HFFc6 (cell line): ENCODE data around the gene ATXN1L. TPM values are rescaled to one million over a fixed set of nuclear protein-coding genes. Genes with fewer than 3 reads are reported as not detected.

Source experiments
- DNase-seq: peaks from one replicate; pipeline ENCODE4 v3.0.0-alpha.2; 2018
- H3K27ac Mint-ChIP-seq: 2 replicates; pipeline ENCODE4 v1.8.0; 2020; ENCODE audit warnings: mild to moderate bottlenecking, mixed read lengths
- H3K27me3 Mint-ChIP-seq: 2 replicates; pipeline ENCODE4 v1.8.0; 2021; ENCODE audit warnings: mild to moderate bottlenecking, moderate library complexity, mixed read lengths; ENCODE audit not compliant: insufficient read depth
- H3K36me3 Mint-ChIP-seq: 2 replicates; pipeline ENCODE4 v1.8.0; 2021; ENCODE audit warnings: low read depth, mixed read lengths
- H3K4me1 Mint-ChIP-seq: 2 replicates; pipeline ENCODE4 v1.8.0; 2020; ENCODE audit warnings: low read depth, mixed read lengths
- H3K4me3 Mint-ChIP-seq: 2 replicates; pipeline ENCODE4 v1.8.0; 2020; ENCODE audit warnings: mild to moderate bottlenecking, moderate library complexity, mixed read lengths
- H3K9me3 Mint-ChIP-seq: 2 replicates; pipeline ENCODE4 v1.8.0; 2020; ENCODE audit warnings: mild to moderate bottlenecking, mixed read lengths
- total RNA-seq, 6 experiments: library from RNA; stranded (reverse); fragmentation: NEBNext Ultra II Directional; extraction: Animal tissue kit (Norgen Biotek cat#: 25700); gene quantifications; 2 replicates in 1 of 6; 3 replicates in 5 of 6; pipeline ENCODE4 v1.2.3, GENCODE V29; 2021
- TF ChIP-seq, protein P1 (sequence below): fragments of 200-600 bp; sonication (generic); IDR thresholded peaks from 2 replicates; pipeline ENCODE4 v1.5.0; 2021; ENCODE audit warnings: antibody characterized with exemption, mild to moderate bottlenecking

ATXN1L gene
- total RNA-seq, 6 experiments from 2014 or later, result 14.9 to 19.0 (median 17.2) TPM

DNA sequence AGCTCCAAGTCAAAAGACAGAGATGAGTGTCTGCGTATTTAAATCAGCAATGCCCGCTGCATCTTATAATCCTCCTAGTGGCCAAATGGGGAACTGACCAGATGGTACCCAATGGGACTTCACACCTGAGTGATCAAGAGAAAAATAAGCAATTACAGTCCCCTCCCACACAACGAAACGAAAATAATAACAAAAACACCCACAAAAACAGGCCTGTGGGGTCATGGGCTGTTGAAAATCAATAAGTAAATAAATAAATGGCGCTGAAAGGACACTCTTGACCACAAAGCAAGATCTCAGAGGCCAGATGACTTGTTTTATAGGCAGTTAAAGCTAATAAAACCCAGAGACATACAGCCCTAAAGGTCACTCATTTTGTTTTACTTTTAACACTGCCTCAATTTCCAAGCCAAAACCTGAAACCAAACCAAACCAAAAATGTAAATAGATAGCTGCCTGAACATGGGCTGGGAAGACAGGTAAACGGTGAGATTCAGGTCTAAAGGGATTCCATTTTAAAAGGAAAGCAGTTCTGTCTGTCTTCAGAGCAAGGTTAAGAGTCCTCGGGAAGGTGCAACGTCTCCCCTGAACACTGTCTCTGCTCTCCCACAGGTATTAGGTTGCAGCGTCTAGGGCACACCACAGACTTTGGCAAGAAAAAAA lies 36.9 kb downstream of the ATXN1L start:
- Mint-ChIP-seq H3K4me3 (peak overlapping the region; percentile 84), H3K27ac (peak overlapping the region; percentile 52), H3K9me3 (no peaks in the 10 kb centered on the region), H3K36me3 (no peaks in the 10 kb centered on the region), H3K27me3 (no peaks in the 10 kb centered on the region; the same call in 1 of the 2 replicates), H3K4me1 (peaks cover 25% of the 10 kb centered on the region)
- TF ChIP-seq, protein P1, sequence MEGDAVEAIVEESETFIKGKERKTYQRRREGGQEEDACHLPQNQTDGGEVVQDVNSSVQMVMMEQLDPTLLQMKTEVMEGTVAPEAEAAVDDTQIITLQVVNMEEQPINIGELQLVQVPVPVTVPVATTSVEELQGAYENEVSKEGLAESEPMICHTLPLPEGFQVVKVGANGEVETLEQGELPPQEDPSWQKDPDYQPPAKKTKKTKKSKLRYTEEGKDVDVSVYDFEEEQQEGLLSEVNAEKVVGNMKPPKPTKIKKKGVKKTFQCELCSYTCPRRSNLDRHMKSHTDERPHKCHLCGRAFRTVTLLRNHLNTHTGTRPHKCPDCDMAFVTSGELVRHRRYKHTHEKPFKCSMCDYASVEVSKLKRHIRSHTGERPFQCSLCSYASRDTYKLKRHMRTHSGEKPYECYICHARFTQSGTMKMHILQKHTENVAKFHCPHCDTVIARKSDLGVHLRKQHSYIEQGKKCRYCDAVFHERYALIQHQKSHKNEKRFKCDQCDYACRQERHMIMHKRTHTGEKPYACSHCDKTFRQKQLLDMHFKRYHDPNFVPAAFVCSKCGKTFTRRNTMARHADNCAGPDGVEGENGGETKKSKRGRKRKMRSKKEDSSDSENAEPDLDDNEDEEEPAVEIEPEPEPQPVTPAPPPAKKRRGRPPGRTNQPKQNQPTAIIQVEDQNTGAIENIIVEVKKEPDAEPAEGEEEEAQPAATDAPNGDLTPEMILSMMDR, result peak; percentile 95
- peak; percentile 66 for DNase-seq

DNA sequence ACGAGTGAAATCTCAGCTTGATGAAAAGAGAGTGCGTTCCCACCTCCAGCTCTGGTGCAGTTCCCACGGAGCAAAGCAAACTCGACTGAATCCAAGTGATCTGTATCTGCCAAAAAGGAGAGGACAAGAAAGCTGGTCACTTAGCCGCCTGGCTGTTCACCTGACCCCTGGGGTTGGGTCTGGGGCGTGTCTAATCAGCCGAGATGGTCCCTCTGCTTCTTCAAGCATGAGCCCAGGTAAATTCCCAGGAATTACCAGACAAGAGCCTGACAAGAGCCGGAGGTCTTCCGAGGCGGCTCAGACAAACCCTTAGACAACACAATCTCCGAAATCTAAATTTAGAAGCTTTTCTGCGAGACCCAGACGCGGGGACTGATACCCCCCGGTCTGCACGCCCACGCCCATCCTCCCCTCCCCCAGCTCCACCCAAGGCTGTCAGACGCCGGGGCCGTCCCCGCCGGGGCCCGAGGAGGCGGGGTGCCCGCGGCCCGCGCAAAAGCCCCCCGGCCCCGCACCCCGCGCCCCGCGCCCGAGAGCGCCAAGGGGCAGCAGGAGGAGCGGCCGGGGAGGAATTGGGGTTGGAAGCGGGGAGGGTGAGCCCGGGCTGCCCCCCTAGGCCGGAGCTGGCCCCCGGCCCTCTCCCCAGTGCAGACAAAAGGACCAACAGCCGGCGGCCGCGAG lies 37.5 kb downstream of the ATXN1L start:
- H3K4me1 Mint-ChIP-seq, result peaks cover 25% of the 10 kb centered on the region
- peak overlapping the region; percentile 52 for H3K27ac Mint-ChIP-seq
- TF ChIP-seq, protein P1, result no peak
- H3K36me3 Mint-ChIP-seq, result no peaks in the 10 kb centered on the region
- peak overlapping the region; percentile 84 for H3K4me3 Mint-ChIP-seq
- H3K9me3 Mint-ChIP-seq, result no peaks in the 10 kb centered on the region
- H3K27me3 Mint-ChIP-seq, result no peaks in the 10 kb centered on the region
- DNase-seq, result no peak

DNA sequence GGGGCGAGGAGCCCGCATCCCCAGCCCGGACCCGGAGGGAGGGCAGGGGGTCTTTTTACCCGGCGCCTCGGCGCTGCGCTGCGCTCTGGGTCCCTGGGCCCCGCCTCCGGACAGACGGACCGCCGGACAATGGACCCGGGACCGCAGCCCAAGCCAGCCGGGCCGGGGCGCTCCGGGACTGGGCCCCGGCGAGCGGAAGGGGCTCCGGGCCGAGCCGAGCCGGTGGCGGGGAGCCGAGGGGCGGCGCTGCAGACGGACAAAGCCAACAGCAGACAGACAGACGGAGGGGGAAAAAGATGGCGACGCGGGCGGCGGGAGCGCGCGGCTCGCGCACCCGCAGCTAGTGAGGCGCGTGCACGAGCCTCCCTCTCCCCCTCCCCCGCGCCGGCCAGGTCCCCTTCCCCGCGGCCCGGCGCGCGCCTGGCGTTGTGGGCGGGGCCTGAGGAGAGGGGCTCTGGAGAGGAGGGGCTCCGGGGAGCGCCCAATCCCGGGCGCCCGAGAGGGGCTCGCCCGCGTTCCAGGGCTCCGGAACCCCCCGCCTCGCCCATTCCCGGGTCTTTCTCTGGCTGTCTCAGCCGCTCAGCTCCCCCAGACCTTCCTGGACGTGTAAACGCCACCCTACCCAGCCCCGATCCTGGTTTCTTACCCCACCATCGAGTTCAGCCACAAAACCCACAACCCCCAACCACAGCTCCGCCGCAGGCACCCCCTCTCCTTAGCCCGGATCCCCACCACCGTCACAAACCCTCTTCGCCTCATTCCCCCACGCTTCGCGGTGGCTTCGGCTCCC lies 38.3 kb downstream of the ATXN1L start, which contains the start of gene ZNF821:
Gene ZNF821 (minus strand): TSS at position 334 of the 790 bp plus-strand sequence. CDS start 4,236 bp downstream, outside the sequence.
- Mint-ChIP-seq H3K4me3 (peak within 1 kb of the TSS; percentile 95), H3K27me3 (no peaks in the 10 kb centered on the region; the same call in 1 of the 2 replicates), H3K9me3 (no peaks in the 10 kb centered on the region), H3K4me1 (peaks cover 25% of the 10 kb centered on the region), H3K36me3 (no peaks in the 10 kb centered on the region), H3K27ac (peak within 1 kb of the TSS; percentile 85)
- TF ChIP-seq, protein P1, result peak; percentile 78
- peak; percentile 27 for DNase-seq

DNA sequence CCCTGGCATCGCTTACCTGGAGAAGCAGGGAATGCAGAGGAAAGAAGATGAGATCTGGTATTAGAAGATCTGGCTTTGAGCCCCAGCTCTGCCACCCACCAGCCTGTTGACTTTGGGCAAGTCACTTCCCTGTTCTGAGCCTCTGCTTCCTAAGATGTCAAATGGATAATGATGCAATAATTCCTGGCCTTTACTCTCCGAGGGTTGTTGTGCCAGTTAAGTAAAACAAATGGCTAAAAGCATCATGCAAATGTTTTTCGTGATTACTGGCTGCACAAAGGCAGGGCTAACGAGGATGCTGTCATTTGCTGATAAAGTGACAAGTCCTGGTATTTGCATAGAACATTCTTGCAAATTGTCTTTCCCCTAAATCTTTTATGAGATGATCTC lies 39.5 kb downstream of the ATXN1L start:
- Mint-ChIP-seq H3K27ac (peak overlapping the region; percentile 52; the same call in 1 of the 2 replicates), H3K27me3 (no peaks in the 10 kb centered on the region; the same call in 1 of the 2 replicates), H3K4me3 (peak overlapping the region; percentile 95), H3K9me3 (no peaks in the 10 kb centered on the region), H3K4me1 (peaks cover 25% of the 10 kb centered on the region), H3K36me3 (no peaks in the 10 kb centered on the region)
- TF ChIP-seq, protein P1, result no peak
- DNase-seq, result no peak

DNA sequence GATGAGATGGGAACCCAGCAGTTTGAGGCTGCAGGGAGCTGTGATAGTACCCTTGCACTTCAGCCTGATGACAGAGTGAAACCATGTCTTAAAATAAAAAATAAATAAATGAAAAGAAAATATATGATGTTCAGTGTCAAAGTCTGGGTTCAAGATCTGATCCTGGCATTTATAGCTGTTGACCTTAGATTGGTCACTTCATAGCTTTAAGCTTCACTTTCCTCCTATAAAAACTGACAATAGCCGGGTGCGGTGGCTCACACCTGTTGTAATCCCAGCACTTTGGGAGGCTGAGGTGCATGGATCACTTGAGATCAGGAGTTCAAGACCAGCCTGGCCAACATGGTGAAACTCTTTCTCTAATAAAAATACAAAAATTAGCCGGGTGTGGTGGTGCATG lies 43.4 kb downstream of the ATXN1L start:
- Mint-ChIP-seq H3K27me3 (no peaks in the 10 kb centered on the region; the same call in none of the 2 replicates), H3K36me3 (no peaks in the 10 kb centered on the region), H3K4me1 (peaks cover 18% of the 10 kb centered on the region), H3K4me3 (no peak overlapping the region), H3K9me3 (no peaks in the 10 kb centered on the region), H3K27ac (no peak overlapping the region)
- TF ChIP-seq, protein P1, result no peak
- no peak for DNase-seq
